ENCODE measurements around the gene CASKIN1.
"Not testable (repeated sequence)": the region's sequence is repeated elsewhere in the genome, so short reads cannot be mapped to it uniquely, and the experiment has no call there.

The CASKIN1 gene

GRCh38 chr16:2206780-2207433 lies 10.5 kb upstream of the CASKIN1 start:
- no peak for TF ChIP-seq CTCF (IDR thresholded peaks at IDR 0.05)
- TF ChIP-seq ZFX (IDR thresholded peaks at IDR 0.05; ENCODE audit: borderline replicate concordance): no peak
- peak overlapping the region; percentile 85 for H3K27ac ChIP-seq

GRCh38 chr16:2206420-2206779 lies 10.0 kb upstream of the CASKIN1 start:
- TF ChIP-seq CTCF (IDR thresholded peaks at IDR 0.05) (no peak), ZFX (IDR thresholded peaks at IDR 0.05; ENCODE audit: borderline replicate concordance) (no peak)
- H3K27ac ChIP-seq: peak overlapping the region; percentile 85

GRCh38 chr16:2205967-2206313 lies 9.5 kb upstream of the CASKIN1 start:
- H3K27ac ChIP-seq: peak overlapping the region; percentile 85
- TF ChIP-seq ZFX (IDR thresholded peaks at IDR 0.05; ENCODE audit: borderline replicate concordance) (no peak), CTCF (IDR thresholded peaks at IDR 0.05) (no peak)

- 0 out of 2 replicates have a peak, but pooled peaks have one; percentile 22 for TF ChIP-seq CTCF (IDR thresholded peaks at IDR 0.05)
- TF ChIP-seq ZFX (IDR thresholded peaks at IDR 0.05; ENCODE audit: borderline replicate concordance): no peak
- peak within 1 kb of the TSS; percentile 85 for H3K27ac ChIP-seq
Observed at GRCh38 chr16:2205104-2205966, 8.9 kb upstream of the CASKIN1 start, which contains the start of gene MLST8. Gene MLST8, plus strand, starts transcription at chr16:2205454. Its CDS starts 632 bp downstream, at chr16:2206086.

GRCh38 chr16:2204416-2205103 lies 8.2 kb upstream of the CASKIN1 start:
- TF ChIP-seq CTCF (IDR thresholded peaks at IDR 0.05) (no peak), ZFX (IDR thresholded peaks at IDR 0.05; ENCODE audit: borderline replicate concordance) (no peak)
- H3K27ac ChIP-seq: peak overlapping the region; percentile 85

- H3K27ac ChIP-seq: not testable (repeated sequence)
Observed at GRCh38 chr16:2203119-2203688, 6.8 kb upstream of the CASKIN1 start.

- H3K27ac ChIP-seq: no peak overlapping the region
- no peak for TF ChIP-seq ZFX (IDR thresholded peaks at IDR 0.05; ENCODE audit: borderline replicate concordance)
- no peak for TF ChIP-seq CTCF (IDR thresholded peaks at IDR 0.05)
Observed at GRCh38 chr16:2200313-2200712, 3.9 kb upstream of the CASKIN1 start.
